ENCODE results near the gene OR2AP1. TPM values are rescaled to one million over a fixed set of nuclear protein-coding genes. Genes with fewer than 3 reads are reported as not detected.
"Not testable (repeated sequence)": the region's sequence is repeated elsewhere in the genome, so short reads cannot be mapped to it uniquely, and the experiment has no call there.

OR2AP1 gene
- not detected in 2 replicates for polyA plus RNA-seq (2014; cell fraction: cytosol; rRNA removed)
- not detected in 2 replicates for polyA plus RNA-seq (2014; cell fraction: nucleus; rRNA removed)

DNA sequence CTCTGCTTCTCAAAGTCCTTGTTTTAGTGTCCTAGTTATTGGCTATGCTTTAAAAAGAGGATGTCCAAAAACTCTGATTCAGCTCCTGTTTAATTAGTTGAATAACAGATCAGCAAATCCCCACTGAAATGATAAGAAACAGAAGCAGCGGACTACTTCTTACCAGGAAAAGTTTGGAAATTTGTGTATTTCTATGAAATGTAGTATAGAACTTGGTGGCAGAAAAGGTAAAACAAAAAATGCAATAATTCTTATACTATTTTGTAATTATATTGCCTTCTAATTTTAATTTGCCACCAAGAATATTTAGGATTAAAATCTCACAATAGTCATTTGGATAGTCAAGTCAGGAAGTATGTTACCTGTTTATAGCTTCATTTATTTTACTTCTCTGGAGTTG lies at the start of gene OR2AP1:
Gene OR2AP1 (plus strand): TSS at position 301 of the 400 bp plus-strand sequence. CDS start 1,947 bp downstream, outside the sequence.
- DNase-seq (ENCODE audit: low spot score): no peak

- not testable (repeated sequence) for DNase-seq (ENCODE audit: low spot score)
Measured at GRCh38 chr12:55548235-55548634, 24.0 kb upstream of the OR2AP1 start.

GRCh38 chr12:55548756-55549155 lies 23.5 kb upstream of the OR2AP1 start:
- DNase-seq (ENCODE audit: low spot score): no peak

DNA sequence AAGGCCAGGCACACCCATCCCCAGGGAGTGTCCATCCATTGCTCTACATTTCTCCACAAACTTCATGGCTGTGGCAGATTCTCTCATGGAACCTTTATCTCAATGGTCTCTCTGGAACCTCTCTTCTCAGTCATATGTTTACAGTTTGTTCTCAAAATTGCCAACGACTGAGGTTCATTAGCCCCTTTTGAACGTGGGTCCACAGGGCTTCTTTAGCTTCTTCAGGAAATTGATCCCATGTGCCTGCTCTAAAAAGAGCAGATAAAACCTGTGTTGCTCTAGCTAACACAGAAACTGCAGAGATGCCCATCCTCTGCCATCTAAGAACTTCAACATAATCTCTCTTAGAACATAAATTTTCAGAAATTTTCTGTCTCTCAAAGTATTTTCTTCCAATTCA lies 23.0 kb upstream of the OR2AP1 start, which contains the start of gene OR6C4:
Gene OR6C4 (plus strand): TSS at position 301 of the 400 bp plus-strand sequence. CDS start 1,625 bp downstream, outside the sequence.
- no peak for DNase-seq (ENCODE audit: low spot score)

- DNase-seq (ENCODE audit: low spot score): no peak
Measured at GRCh38 chr12:55554296-55554695, 18.0 kb upstream of the OR2AP1 start.

GRCh38 chr12:55570060-55570459 lies 2.2 kb upstream of the OR2AP1 start:
- DNase-seq (ENCODE audit: low spot score): not testable (repeated sequence)

DNA sequence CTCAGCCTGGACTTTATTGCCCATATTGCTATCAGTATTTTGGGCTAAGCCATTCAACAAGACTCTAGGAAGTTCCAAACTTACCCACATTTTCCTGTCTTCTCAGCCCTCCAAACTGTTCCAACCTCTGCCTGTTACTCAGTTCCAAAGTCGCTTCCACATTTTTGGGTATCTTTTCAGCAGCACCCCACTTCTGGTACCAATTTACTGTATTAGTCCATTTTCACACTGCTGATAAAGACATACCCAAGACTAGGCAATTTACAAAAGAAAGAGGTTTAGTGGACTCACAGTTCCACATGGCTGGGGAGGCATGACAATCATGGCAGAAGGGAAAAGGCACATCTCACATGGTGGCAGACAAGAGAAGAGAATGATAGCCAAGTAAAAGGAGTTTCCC lies 1.6 kb upstream of the OR2AP1 start:
- not testable (repeated sequence) for DNase-seq (ENCODE audit: low spot score)

DNA sequence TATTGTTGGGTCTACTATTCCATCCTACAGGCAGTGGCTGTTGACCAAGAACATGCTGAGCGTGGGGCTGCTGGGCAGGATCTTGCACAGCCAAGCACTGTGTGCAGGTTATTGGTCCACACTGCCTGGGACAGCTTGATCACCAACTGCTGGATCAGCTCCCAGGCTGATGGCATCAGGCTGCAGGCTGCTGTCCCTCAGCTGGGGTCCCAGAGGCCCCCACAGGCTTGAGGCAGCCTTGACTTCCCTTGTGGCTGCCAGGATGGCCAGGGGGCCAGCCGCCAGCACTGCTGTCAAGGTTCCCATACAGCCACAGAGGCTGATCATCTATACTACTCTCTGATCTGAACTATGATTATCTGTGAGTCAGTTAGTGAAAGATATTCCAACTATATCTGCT lies 9.8 kb downstream of the OR2AP1 start:
- no peak for DNase-seq (ENCODE audit: low spot score)

DNA sequence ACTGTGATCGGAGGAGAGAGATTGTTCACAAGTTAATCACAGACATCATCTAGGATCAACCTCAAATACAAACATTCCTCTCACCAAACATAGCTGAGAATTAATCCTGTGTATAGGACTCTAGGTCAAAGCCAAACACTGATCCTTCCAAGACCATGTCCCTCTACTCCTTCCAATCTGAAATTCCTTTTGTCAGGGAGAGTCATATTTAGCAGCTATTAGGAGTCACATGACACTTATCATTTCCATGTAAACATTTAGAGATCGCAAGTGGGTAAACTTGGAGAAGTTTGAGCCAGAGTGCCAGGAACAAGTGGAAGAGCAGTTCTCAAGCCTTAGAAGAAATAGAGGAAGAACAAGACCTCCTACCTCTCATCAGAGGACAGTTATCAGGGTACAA lies 13.5 kb downstream of the OR2AP1 start:
- DNase-seq (ENCODE audit: low spot score): no peak

- DNase-seq (ENCODE audit: low spot score): not testable (repeated sequence)
Measured at GRCh38 chr12:55590152-55590551, 17.9 kb downstream of the OR2AP1 start.

DNA sequence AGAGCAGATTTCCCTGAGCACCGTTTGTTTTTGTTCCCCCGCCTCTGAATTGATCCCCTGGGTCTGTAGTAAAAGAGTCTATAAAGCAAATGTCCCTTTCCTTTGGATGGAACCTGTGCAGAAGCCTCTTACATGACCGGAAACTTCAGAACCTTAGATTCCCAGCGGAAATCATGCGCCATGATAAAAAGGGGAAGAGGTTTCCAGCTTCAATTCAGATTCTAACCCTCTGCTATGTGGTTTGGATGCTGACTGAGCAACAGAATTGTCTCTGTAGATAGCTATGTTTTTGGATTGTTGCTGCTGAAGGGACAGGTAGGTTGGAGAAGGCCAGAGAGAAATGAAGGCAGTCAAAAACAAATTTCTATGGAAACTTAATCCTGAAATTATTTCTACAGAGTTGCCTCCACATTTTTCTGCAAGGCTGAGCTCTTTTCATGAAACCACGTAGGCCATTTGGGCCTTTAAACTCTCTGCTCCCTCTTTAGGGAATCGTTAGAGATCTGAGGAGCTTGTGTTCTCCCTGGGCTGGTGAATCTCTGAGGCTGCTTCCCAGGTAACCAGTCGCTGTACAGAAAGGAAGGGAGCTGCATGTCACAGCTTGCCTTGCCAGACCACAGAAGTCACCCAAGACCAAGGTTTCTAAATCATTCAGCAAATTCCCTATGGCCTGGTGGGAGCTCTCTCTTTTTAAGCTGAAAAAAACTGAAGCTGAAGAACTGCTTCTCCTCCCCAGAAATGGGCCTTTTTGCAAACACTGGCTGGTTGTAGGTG lies 35.7 kb downstream of the OR2AP1 start:
- DNase-seq (ENCODE audit: low spot score): no peak

DNA sequence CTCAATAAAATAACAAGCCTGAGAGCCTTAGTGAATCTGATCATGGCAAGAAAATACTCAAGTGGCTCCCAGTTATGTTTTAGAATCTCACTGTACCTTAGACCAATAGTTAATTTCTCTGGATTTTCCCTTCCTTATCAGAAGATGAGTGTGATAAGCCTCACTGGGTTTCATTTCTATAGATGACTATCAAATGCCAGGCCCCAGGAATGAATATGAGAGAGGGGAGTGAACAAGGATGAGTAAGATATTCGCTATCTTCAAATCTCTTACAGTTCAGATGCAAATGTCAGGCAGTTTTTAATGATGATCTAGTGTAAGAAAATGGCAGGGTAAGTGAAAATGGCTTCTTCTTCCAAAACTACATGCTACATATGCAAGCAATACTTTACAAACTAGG lies 38.3 kb downstream of the OR2AP1 start:
- no peak for DNase-seq (ENCODE audit: low spot score)

DNA sequence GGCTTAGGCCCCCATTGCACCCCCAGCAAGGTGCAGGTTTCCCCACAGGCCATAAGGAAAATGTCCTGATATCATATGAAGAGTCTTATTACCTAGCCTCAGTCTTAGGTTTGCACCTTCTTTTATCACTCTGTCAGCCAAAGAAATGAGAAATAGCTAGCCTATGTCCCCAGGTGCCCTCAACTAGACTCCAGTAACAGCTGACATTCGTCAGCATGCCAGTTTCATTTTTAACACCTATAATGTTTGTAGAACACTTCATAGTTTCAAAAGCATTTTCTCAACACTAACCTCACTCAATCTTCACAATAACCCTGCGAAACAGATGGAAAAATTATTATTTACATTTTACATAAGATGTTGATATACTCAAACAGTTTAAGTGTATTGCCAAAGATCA lies 40.4 kb downstream of the OR2AP1 start:
- DNase-seq (ENCODE audit: low spot score): no peak

- DNase-seq (ENCODE audit: low spot score): no peak
Measured at GRCh38 chr12:55614764-55615163, 42.5 kb downstream of the OR2AP1 start.

DNA sequence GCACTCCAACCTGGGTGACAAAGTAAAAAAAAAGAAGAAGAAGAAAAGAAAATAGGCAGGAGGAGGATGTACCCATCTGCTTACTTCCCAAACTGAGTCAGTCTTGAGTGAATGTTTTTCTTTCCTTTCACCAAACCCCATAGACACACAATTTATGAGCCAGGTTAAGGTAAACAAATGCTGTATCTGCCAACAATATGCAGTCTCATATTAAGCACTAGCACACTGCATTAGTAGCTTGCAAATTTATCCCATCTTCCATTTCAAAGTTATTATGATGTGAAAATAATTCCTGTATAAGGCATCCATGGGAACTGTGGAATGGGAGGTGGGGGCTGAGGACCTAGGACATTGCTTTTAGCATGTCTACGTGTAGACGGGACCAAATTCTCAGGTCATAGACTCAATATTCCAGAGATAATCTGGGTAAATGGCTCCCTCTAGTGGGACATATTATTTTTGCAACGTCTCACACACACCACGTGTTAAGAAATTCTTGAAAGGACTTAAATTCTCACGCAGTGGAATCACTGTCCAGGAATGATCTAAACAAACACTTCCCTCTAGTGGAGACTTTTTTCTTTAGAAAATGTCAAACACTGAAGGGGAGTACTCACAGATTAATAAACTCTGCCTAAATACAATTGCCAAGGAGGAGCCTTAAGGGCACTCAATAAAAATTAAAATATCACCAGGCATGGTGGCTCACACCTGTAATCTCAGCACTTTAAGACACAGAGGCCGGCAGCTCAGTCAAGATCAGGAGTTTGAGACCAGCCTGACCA lies 47.3 kb downstream of the OR2AP1 start:
- DNase-seq (ENCODE audit: low spot score): peak; percentile 87

- no peak for DNase-seq (ENCODE audit: low spot score)
Measured at GRCh38 chr12:55624056-55624455, 51.8 kb downstream of the OR2AP1 start.
